ENCODE data around the gene NRIP2.

NRIP2 gene

GRCh38 chr12:2806700-2807099 lies 28.1 kb downstream of the NRIP2 start:
- no peak for DNase-seq

GRCh38 chr12:2805143-2805520 lies 29.7 kb downstream of the NRIP2 start:
- DNase-seq: no peak

- peak in 23 of 58 donors; percentile 3 to 64 (median 18) for DNase-seq
These were observed 30.3 kb downstream of the NRIP2 start for GRCh38 chr12:2804393-2805142.

GRCh38 chr12:2803635-2804392 lies 31.0 kb downstream of the NRIP2 start:
- no peak for DNase-seq

GRCh38 chr12:2801044-2801783 lies 33.6 kb downstream of the NRIP2 start:
- DNase-seq: peak in 9 of 58 donors; percentile 4 to 61 (median 13)

- no peak for DNase-seq
These were observed 34.7 kb downstream of the NRIP2 start for GRCh38 chr12:2800046-2800570.

- DNase-seq: peak in 1 of 58 donors; percentile 43
These were observed 37.0 kb downstream of the NRIP2 start for GRCh38 chr12:2797721-2798418.

GRCh38 chr12:2796187-2796666 lies 38.6 kb downstream of the NRIP2 start:
- peak in 1 of 58 donors; percentile 40 for DNase-seq

GRCh38 chr12:2795291-2796186 lies 39.3 kb downstream of the NRIP2 start:
- peak; percentile 8 to 87 (median 76) for DNase-seq

- DNase-seq: peak; percentile 19 to 96 (median 88)
These were observed 40.0 kb downstream of the NRIP2 start, which contains the start of gene FKBP4 for GRCh38 chr12:2794736-2795289. Gene FKBP4 (plus strand): TSS chr12:2794970. CDS start chr12:2795140, 170 bp downstream.

GRCh38 chr12:2794191-2794735 lies 40.6 kb downstream of the NRIP2 start:
- peak in 38 of 58 donors; percentile 26 to 96 (median 72) for DNase-seq

GRCh38 chr12:2793561-2793960 lies 41.3 kb downstream of the NRIP2 start:
- no peak for DNase-seq

GRCh38 chr12:2792671-2793500 lies 41.9 kb downstream of the NRIP2 start:
- DNase-seq: no peak

- DNase-seq: no peak
These were observed 43.7 kb downstream of the NRIP2 start for GRCh38 chr12:2791089-2791488.

GRCh38 chr12:2785017-2785416 lies 49.8 kb downstream of the NRIP2 start:
- DNase-seq: no peak

- peak in 55 of 58 donors; percentile 12 to 81 (median 52) for DNase-seq
These were observed 50.8 kb downstream of the NRIP2 start for GRCh38 chr12:2783936-2784600.

GRCh38 chr12:2779281-2779680 lies 55.6 kb downstream of the NRIP2 start:
- DNase-seq: no peak
